SK-N-SH (cell line): ENCODE results near the gene TJP2. TPM values are rescaled to one million over a fixed set of nuclear protein-coding genes. Genes with fewer than 3 reads are reported as not detected.

Experiments used
- CTCF ChIA-PET: fragments of 300-600, 350-600 bp; formaldehyde crosslinking; extraction: SDS; loops from one replicate; lab custom pipeline; 2021; lab: Yijun Ruan, JAX
- POLR2A ChIA-PET: fragments of 350-600 bp; sonication (Branson Sonifier 250); formaldehyde crosslinking; extraction: SDS; loops from one replicate; lab custom pipeline; 2020; ENCODE audit warnings: antibody characterized with exemption, inconsistent platforms; lab: Yijun Ruan, JAX
- DNase-seq: peaks from one replicate; pipeline ENCODE4 v3.0.0; 2012
- H2AFZ ChIP-seq: fragments of 200-600 bp; sonication (generic); 2 replicates; pipeline ENCODE4 v1.8.1; 2016; ENCODE audit warnings: antibody characterized with exemption, mild to moderate bottlenecking, low read depth
- H3F3A ChIP-seq: fragments of 200-600 bp; sonication (generic); replicated peaks from 2 replicates; pipeline ENCODE3; 2016; ENCODE audit warnings: antibody characterized with exemption, mild to moderate bottlenecking; ENCODE audit not compliant: insufficient read depth
- H3K27ac ChIP-seq, 2 experiments: fragments of 200-500 bp in 1 of 2; fragments of 200-600 bp in 1 of 2; sonication (Bioruptor generic) in 1 of 2; sonication (generic), shearing (Covaris generic) in 1 of 2; 2 replicates each; pipeline versions ENCODE4 v1.5.1 to v1.6.1; 2014 to 2016; ENCODE audit warnings: low read depth in 2 of 2, inconsistent platforms in 1 of 2, low read length in 1 of 2, mild to moderate bottlenecking in 1 of 2, mixed read lengths in 1 of 2
- H3K27me3 ChIP-seq: fragments of 200-600 bp; sonication (generic), shearing (Covaris generic); 2 replicates; pipeline ENCODE4 v1.6.1; 2016; ENCODE audit warnings: mixed run types; ENCODE audit not compliant: insufficient read depth
- H3K36me3 ChIP-seq, 2 experiments: fragments of 200-500 bp in 1 of 2; fragments of 200-600 bp in 1 of 2; sonication (Bioruptor generic) in 1 of 2; sonication (generic) in 1 of 2; replicated peaks in 1 of 2; 2 replicates each; pipeline versions ENCODE3 to v1.5.1; 2014 to 2016; ENCODE audit warnings: low read length in 1 of 2, mild to moderate bottlenecking in 1 of 2; ENCODE audit not compliant: insufficient read depth in 2 of 2, control insufficient read depth in 1 of 2
- H3K4me1 ChIP-seq, 2 experiments: fragments of 200-500 bp in 1 of 2; fragments of 200-600 bp in 1 of 2; sonication (Bioruptor generic) in 1 of 2; sonication (generic), shearing (Covaris generic) in 1 of 2; 2 replicates each; pipeline versions ENCODE4 v1.5.1 to v1.6.1; 2014 to 2016; ENCODE audit warnings: low read depth in 1 of 2, low read length in 1 of 2, mixed run types in 1 of 2; ENCODE audit not compliant: insufficient read depth in 2 of 2, control insufficient read depth in 1 of 2
- H3K4me2 ChIP-seq: fragments of 200-600 bp; sonication (generic), shearing (Covaris generic); 2 replicates; pipeline ENCODE4 v1.6.1; 2017; ENCODE audit warnings: mixed run types
- H3K4me3 ChIP-seq, 2 experiments: fragments of 200-500 bp in 1 of 2; fragments of 200-600 bp in 1 of 2; sonication (Bioruptor generic) in 1 of 2; sonication (generic), shearing (Covaris generic) in 1 of 2; 2 replicates each; pipeline versions ENCODE4 v1.5.1 to v1.8.1; 2014 to 2016; ENCODE audit warnings: low read depth in 2 of 2, inconsistent platforms in 1 of 2, low read length in 1 of 2, mild to moderate bottlenecking in 1 of 2, mixed read lengths in 1 of 2, moderate library complexity in 1 of 2
- H3K79me2 ChIP-seq: fragments of 200-600 bp; sonication (generic); 2 replicates; pipeline ENCODE4 v1.8.1; 2017; ENCODE audit warnings: mild to moderate bottlenecking; ENCODE audit not compliant: insufficient read depth
- H3K9ac ChIP-seq: fragments of 200-600 bp; sonication (generic); 2 replicates; pipeline ENCODE4 v1.6.1; 2017; ENCODE audit warnings: mixed run types
- H3K9me2 ChIP-seq: fragments of 200-600 bp; sonication (generic); 2 replicates; pipeline ENCODE4 v1.6.1; 2017; ENCODE audit warnings: mixed run types
- H3K9me3 ChIP-seq: fragments of 200-600 bp; sonication (generic); 2 replicates; pipeline ENCODE4 v1.6.1; 2017; ENCODE audit warnings: mixed run types, mild to moderate bottlenecking, moderate library complexity
- H4K20me1 ChIP-seq: fragments of 200-600 bp; sonication (generic); 2 replicates; pipeline ENCODE4 v1.6.1; 2017; ENCODE audit warnings: mild to moderate bottlenecking, mixed run types; ENCODE audit not compliant: insufficient read depth
- EP300 ChIP-seq, 2 experiments: IDR thresholded peaks; 2 replicates each; pipeline versions ENCODE4 v1.4.0 to v1.6.1; 2012; ENCODE audit warnings: borderline replicate concordance in 1 of 2, low read depth in 1 of 2, low read length in 1 of 2
- FOXJ3 ChIP-seq: sonication (generic); formaldehyde crosslinking; IDR thresholded peaks from 2 replicates; pipeline ENCODE4 v1.5.1; 2020; ENCODE audit warnings: mild to moderate bottlenecking, missing genetic modification reagents
- GABPA ChIP-seq: IDR thresholded peaks from 2 replicates; pipeline ENCODE4 v1.4.0; 2012; ENCODE audit warnings: low read depth, mild to moderate bottlenecking
- MEF2A ChIP-seq: IDR thresholded peaks from 2 replicates; pipeline ENCODE4 v1.4.0; 2012; ENCODE audit warnings: low read depth, borderline replicate concordance
- MXI1 ChIP-seq: IDR thresholded peaks from 2 replicates; pipeline ENCODE4 v1.6.1; 2012; ENCODE audit warnings: mild to moderate bottlenecking, low read depth, low read length, improper control_type of control experiment
- NRF1 ChIP-seq: IDR thresholded peaks from 2 replicates; pipeline ENCODE4 v1.6.1; 2012; ENCODE audit warnings: low read depth, mild to moderate bottlenecking, low read length
- POLR2AphosphoS5 ChIP-seq: IDR thresholded peaks from 2 replicates; pipeline ENCODE4 v1.6.1; 2012; ENCODE audit warnings: low read depth, low read length
- RAD21 ChIP-seq: IDR thresholded peaks from 2 replicates; pipeline ENCODE4 v1.6.1; 2012; ENCODE audit warnings: mild to moderate bottlenecking, low read length
- RFX5 ChIP-seq: IDR thresholded peaks from 2 replicates; pipeline ENCODE4 v1.6.1; 2012; ENCODE audit warnings: mild to moderate bottlenecking, improper control_type of control experiment, low read length
- RXRA ChIP-seq: IDR thresholded peaks from 2 replicates; pipeline ENCODE4 v1.4.0; 2012; ENCODE audit warnings: low read depth, mild to moderate bottlenecking, borderline replicate concordance
- SIN3A ChIP-seq: IDR thresholded peaks from 2 replicates; pipeline ENCODE4 v1.6.1; 2012; ENCODE audit warnings: low read depth, mild to moderate bottlenecking, low read length, moderate library complexity, borderline replicate concordance
- TAF1 ChIP-seq: IDR thresholded peaks from 2 replicates; pipeline ENCODE4 v1.6.1; 2012; ENCODE audit warnings: low read depth, mild to moderate bottlenecking, low read length, moderate library complexity, borderline replicate concordance
- TEAD4 ChIP-seq: IDR thresholded peaks from 2 replicates; pipeline ENCODE4 v1.4.0; 2012; ENCODE audit warnings: mild to moderate bottlenecking, borderline replicate concordance; ENCODE audit not compliant: insufficient read depth
- WGBS: methylation state at CpG from one replicate; pipeline ENCODE4 v1.1.6; 2017; ENCODE audit warnings: low lambda C conversion rate; 5-methylcytosine and 5-hydroxymethylcytosine counted together
- polyA plus RNA-seq, 3 experiments: library from polyadenylated mRNA; depleted of rRNA; stranded (reverse); fragments of >200 nt; gene quantifications; 2 replicates each; pipeline ENCODE4 v1.2.3, GENCODE V29; 2012
- TF ChIP-seq, protein P1 (sequence below): IDR thresholded peaks from 2 replicates; pipeline ENCODE4 v1.4.0; 2012; ENCODE audit warnings: low read depth, borderline replicate concordance
- TF ChIP-seq, protein P2 (sequence below): IDR thresholded peaks from 2 replicates; pipeline ENCODE4; 2012
- TF ChIP-seq, protein P3 (sequence below): IDR thresholded peaks from 2 replicates; pipeline ENCODE4 v1.4.0; 2012; ENCODE audit warnings: low read depth
- TF ChIP-seq, protein P4 (sequence below): fragments of 150-350 bp; IDR thresholded peaks from 2 replicates; pipeline ENCODE4 v1.6.1; 2017; ENCODE audit warnings: antibody characterized with exemption, low read length, low read depth, borderline replicate concordance

TJP2 gene
- polyA plus RNA-seq, 1 of the 3 experiments (the other 2 are of a cell fraction): 17.7 TPM

DNA sequence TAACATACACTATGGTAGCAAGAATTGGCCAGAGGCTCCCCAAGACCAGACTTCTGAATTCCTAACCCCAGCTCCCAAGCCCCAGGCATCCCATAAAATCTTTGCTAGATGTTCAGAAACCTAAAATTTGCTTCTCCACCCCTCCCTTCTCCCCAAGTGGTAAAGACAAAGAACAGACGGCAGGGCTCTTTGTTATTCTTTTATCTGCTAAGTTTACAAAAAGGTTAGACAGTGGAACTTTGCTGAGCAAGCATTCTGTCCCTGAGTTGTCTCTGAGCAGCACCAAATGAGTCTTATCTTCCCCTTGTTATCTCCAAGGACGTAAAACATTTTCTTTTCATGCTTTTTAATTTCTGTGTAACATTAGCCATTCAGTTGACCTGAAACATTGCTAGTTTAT, 30.2 kb downstream of the TJP2 start:
- no peaks in the 10 kb centered on the region for H3K9me3 ChIP-seq
- H3K4me1 ChIP-seq: no peaks in the 10 kb centered on the region
- ChIA-PET CTCF (interaction anchor here (1.1 to 8.6 kb wide), 4 partner anchors 12 to 168 kb away, joined by 3 to 50 read pairs (median 9); no protein-coding TSS in a partner anchor), POLR2A (no interaction called here)
- no peak for DNase-seq
- no peaks in the 10 kb centered on the region for H3F3A ChIP-seq
- H3K27me3 ChIP-seq: no peaks in the 10 kb centered on the region
- H2AFZ ChIP-seq: no peak overlapping the region
- no peaks in the 10 kb centered on the region for H3K36me3 ChIP-seq
- H3K4me3 ChIP-seq: no peak overlapping the region
- no peak overlapping the region for H3K4me2 ChIP-seq
- H3K9ac ChIP-seq: no peak overlapping the region
- H4K20me1 ChIP-seq: peaks cover 12% of the 10 kb centered on the region; the same call in 1 of the 2 replicates
- TF ChIP-seq GABPA: no peak
- TF ChIP-seq, all 33 proteins: peak for 0
- 78% methylated on average over 2 of the region's 2 CpGs for WGBS
- Histone ChIP-seq H3K9me2 (no peaks in the 10 kb centered on the region), H3K27ac (no peak overlapping the region), H3K79me2 (peaks cover 52% of the 10 kb centered on the region)

DNA sequence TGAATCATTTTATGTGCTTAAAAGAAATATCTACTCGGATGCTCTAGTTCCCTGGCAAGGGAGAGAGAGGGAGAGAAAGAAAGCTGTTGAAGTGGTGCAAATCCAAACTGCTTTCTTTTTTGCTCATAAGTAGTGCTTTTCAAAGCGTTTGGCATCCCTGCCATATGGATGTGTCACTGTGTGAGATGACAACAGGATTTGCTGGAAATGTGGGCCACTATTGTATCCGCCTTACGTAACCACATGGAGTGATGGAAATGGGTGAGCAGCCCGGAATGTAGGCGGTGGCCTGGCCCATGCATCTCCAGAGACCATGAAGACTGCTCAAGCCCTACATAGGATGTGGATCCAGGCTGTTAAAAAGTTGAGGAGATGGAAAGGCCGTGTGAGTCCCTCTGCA, 30.8 kb downstream of the TJP2 start:
- H3K9ac ChIP-seq: no peak overlapping the region
- H3F3A ChIP-seq: no peaks in the 10 kb centered on the region
- CTCF ChIA-PET: interaction anchor here (1.1 to 8.6 kb wide), 4 partner anchors 13 to 169 kb away, joined by 3 to 50 read pairs (median 9); no protein-coding TSS in a partner anchor
- POLR2A ChIA-PET: no interaction called here
- peaks cover 49% of the 10 kb centered on the region for H3K79me2 ChIP-seq
- no peak overlapping the region for H2AFZ ChIP-seq
- no peak overlapping the region for H3K4me3 ChIP-seq
- no peaks in the 10 kb centered on the region for H3K36me3 ChIP-seq
- peaks cover 7% of the 10 kb centered on the region; the same call in 1 of the 2 replicates for H4K20me1 ChIP-seq
- DNase-seq: no peak
- 88% methylated on average over 7 of the region's 7 CpGs for WGBS
- no peaks in the 10 kb centered on the region for H3K9me3 ChIP-seq
- TF ChIP-seq GABPA (no peak), RXRA (no peak), FOXJ3 (CRISPR knock-in tag) (no peak), EP300 (IDR thresholded peaks at IDR 0.05; ENCODE audit: borderline replicate concordance in 1 of 2, low read depth in 1 of 2, low read length in 1 of 2) (no peak), RAD21 (no peak), POLR2AphosphoS5 (no peak), TAF1 (no peak)
- TF ChIP-seq, protein P1, sequence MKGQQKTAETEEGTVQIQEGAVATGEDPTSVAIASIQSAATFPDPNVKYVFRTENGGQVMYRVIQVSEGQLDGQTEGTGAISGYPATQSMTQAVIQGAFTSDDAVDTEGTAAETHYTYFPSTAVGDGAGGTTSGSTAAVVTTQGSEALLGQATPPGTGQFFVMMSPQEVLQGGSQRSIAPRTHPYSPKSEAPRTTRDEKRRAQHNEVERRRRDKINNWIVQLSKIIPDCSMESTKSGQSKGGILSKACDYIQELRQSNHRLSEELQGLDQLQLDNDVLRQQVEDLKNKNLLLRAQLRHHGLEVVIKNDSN: no peak
- TF ChIP-seq, all 33 proteins: peak for 0
- Histone ChIP-seq H3K4me2 (no peak overlapping the region), H3K27me3 (no peaks in the 10 kb centered on the region), H3K27ac (no peak overlapping the region), H3K4me1 (no peaks in the 10 kb centered on the region), H3K9me2 (no peaks in the 10 kb centered on the region)

DNA sequence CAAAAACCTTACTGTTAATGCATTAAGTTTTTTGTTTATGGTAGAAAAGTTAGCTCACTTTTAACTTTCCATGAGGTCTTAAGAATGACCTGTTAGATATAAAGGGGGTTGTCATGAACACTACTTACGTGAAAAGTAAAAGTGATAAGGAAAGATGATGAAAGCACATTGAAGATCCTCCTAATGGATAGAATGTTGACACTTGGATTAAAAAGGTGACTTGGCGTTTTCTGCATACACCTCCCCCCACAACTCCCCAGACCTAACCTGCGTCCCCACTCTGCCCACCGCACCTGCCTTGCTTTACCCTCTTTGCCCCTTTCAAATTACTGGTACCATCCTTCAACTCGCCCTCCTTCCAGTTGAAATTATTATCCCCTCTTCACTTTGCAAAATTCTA, 32.0 kb downstream of the TJP2 start:
- no peaks in the 10 kb centered on the region for H4K20me1 ChIP-seq
- CTCF ChIA-PET: interaction anchor here (1.0 to 8.6 kb wide), 3 partner anchors 14 to 175 kb away, joined by 4 to 50 read pairs (median 8); no protein-coding TSS in a partner anchor
- POLR2A ChIA-PET: no interaction called here
- TF ChIP-seq MEF2A: no peak
- TF ChIP-seq SIN3A: no peak
- no peak for TF ChIP-seq RFX5
- TF ChIP-seq, protein P2, sequence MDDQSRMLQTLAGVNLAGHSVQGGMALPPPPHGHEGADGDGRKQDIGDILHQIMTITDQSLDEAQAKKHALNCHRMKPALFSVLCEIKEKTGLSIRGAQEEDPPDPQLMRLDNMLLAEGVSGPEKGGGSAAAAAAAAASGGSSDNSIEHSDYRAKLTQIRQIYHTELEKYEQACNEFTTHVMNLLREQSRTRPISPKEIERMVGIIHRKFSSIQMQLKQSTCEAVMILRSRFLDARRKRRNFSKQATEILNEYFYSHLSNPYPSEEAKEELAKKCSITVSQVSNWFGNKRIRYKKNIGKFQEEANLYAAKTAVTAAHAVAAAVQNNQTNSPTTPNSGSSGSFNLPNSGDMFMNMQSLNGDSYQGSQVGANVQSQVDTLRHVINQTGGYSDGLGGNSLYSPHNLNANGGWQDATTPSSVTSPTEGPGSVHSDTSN: no peak
- TF ChIP-seq MXI1: no peak
- TF ChIP-seq, protein P1: no peak
- TF ChIP-seq TEAD4: no peak
- no peak for TF ChIP-seq RXRA
- TF ChIP-seq, protein P3, sequence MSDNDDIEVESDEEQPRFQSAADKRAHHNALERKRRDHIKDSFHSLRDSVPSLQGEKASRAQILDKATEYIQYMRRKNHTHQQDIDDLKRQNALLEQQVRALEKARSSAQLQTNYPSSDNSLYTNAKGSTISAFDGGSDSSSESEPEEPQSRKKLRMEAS: no peak
- no peak for TF ChIP-seq RAD21
- TF ChIP-seq, protein P4, sequence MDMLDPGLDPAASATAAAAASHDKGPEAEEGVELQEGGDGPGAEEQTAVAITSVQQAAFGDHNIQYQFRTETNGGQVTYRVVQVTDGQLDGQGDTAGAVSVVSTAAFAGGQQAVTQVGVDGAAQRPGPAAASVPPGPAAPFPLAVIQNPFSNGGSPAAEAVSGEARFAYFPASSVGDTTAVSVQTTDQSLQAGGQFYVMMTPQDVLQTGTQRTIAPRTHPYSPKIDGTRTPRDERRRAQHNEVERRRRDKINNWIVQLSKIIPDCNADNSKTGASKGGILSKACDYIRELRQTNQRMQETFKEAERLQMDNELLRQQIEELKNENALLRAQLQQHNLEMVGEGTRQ: no peak
- TF ChIP-seq NRF1: no peak

More for the DNA sequence above, 32.0 kb downstream of the TJP2 start:
- Histone ChIP-seq H3K4me3 (no peak overlapping the region), H3K27me3 (no peaks in the 10 kb centered on the region), H2AFZ (no peak overlapping the region), H3K4me1 (no peaks in the 10 kb centered on the region), H3K9me2 (no peaks in the 10 kb centered on the region), H3K27ac (no peak overlapping the region), H3K9ac (no peak overlapping the region), H3K4me2 (no peak overlapping the region), H3K79me2 (peaks cover 44% of the 10 kb centered on the region), H3K9me3 (no peaks in the 10 kb centered on the region), H3F3A (no peaks in the 10 kb centered on the region), H3K36me3 (no peaks in the 10 kb centered on the region)
- 93% methylated on average over 5 of the region's 5 CpGs for WGBS
- DNase-seq: no peak
